Stimulated activated CD4-positive, alpha-beta T cell treated with anti-CD3 and anti-CD28 coated beads, Interleukin-12 subunit alpha, Interleukin-12 subunit beta, amount 100 ng/mL, for 48 hours (primary cell): ENCODE results near the gene FGF3.

Experiments used
- DNase-seq, 3 donors: peaks; one replicate each; pipeline ENCODE4 v3.0.0-alpha.2; 2020; ENCODE audit warnings: low read depth in 2 of 3, low spot score in 1 of 3

FGF3 gene

GRCh38 chr11:69818603-69819441, at the start of gene FGF3:
FGF3 (minus strand) TSS chr11:69819416; CDS start chr11:69818933, 483 bp downstream.
- no peak for DNase-seq

GRCh38 chr11:69868871-69869270, 49.7 kb upstream of the FGF3 start:
- DNase-seq = no peak

GRCh38 chr11:69868006-69868810, 49.0 kb upstream of the FGF3 start:
- DNase-seq = no peak

GRCh38 chr11:69867076-69868005, 48.1 kb upstream of the FGF3 start:
- DNase-seq = no peak

- no peak for DNase-seq
Observed at GRCh38 chr11:69866648-69867047, 47.4 kb upstream of the FGF3 start.

- no peak for DNase-seq
Observed at GRCh38 chr11:69865707-69866106, 46.5 kb upstream of the FGF3 start.

GRCh38 chr11:69864686-69865661, 45.8 kb upstream of the FGF3 start:
- DNase-seq = no peak

- DNase-seq = no peak
Observed at GRCh38 chr11:69863544-69864200, 44.5 kb upstream of the FGF3 start.

GRCh38 chr11:69862797-69863543, 43.8 kb upstream of the FGF3 start:
- DNase-seq = no peak

- DNase-seq = no peak
Observed at GRCh38 chr11:69862331-69862771, 43.1 kb upstream of the FGF3 start.

- DNase-seq = no peak
Observed at GRCh38 chr11:69861901-69862300, 42.7 kb upstream of the FGF3 start.

GRCh38 chr11:69860796-69861445, 41.7 kb upstream of the FGF3 start:
- no peak for DNase-seq

GRCh38 chr11:69860244-69860643, 41.0 kb upstream of the FGF3 start:
- no peak for DNase-seq

- no peak for DNase-seq
Observed at GRCh38 chr11:69859275-69859934, 40.2 kb upstream of the FGF3 start.

- no peak for DNase-seq
Observed at GRCh38 chr11:69855421-69855820, 36.2 kb upstream of the FGF3 start.

- DNase-seq = no peak
Observed at GRCh38 chr11:69854713-69855112, 35.5 kb upstream of the FGF3 start.

GRCh38 chr11:69852056-69852455, 32.8 kb upstream of the FGF3 start:
- DNase-seq = no peak

GRCh38 chr11:69848201-69848600, 29.0 kb upstream of the FGF3 start:
- DNase-seq = no peak
